ENCODE results near the gene RLN2. TPM values are rescaled to one million over a fixed set of nuclear protein-coding genes. Genes with fewer than 3 reads are reported as not detected.
"Not testable (repeated sequence)": the region's sequence is repeated elsewhere in the genome, so short reads cannot be mapped to it uniquely, and the experiment has no call there.

Gene RLN2
- polyA plus RNA-seq, 2 donors, result 0.08 to 0.35 TPM

- Histone ChIP-seq H3K9me3 (ENCODE audit: control insufficient read depth in 2 of 2, insufficient read depth in 1 of 2, low read depth in 1 of 2, low read length in 1 of 2) (no peaks in the 10 kb centered on the region), H3K36me3 (ENCODE audit: control insufficient read depth in 2 of 2, insufficient read depth in 2 of 2, low read length in 1 of 2) (no peaks in the 10 kb centered on the region), H3K27ac (ENCODE audit: low read depth in 2 of 2, low read length in 1 of 2) (no peak overlapping the region), H3K4me3 (ENCODE audit: low read depth in 1 of 2, low read length in 2 of 2) (no peak overlapping the region), H3K27me3 (ENCODE audit: control insufficient read depth in 1 of 2, insufficient read depth in 2 of 2, low read length in 2 of 2) (no peaks in the 10 kb centered on the region), H3K4me1 (ENCODE audit: control insufficient read depth in 2 of 2, insufficient read depth in 2 of 2, low read length in 1 of 2) (no peaks in the 10 kb centered on the region)
- WGBS, 2 donors, result 28 to 35% methylated on average over 1 of the region's 1 CpG
These were observed 16.5 kb upstream of the RLN2 start for GRCh38 chr9:5321058-5321457.

- not testable (repeated sequence) for H3K27ac ChIP-seq (ENCODE audit: low read depth in 2 of 2, low read length in 1 of 2); H3K36me3 ChIP-seq (ENCODE audit: control insufficient read depth in 2 of 2, insufficient read depth in 2 of 2, low read length in 1 of 2); H3K4me1 ChIP-seq (ENCODE audit: control insufficient read depth in 2 of 2, insufficient read depth in 2 of 2, low read length in 1 of 2); H3K27me3 ChIP-seq (ENCODE audit: control insufficient read depth in 1 of 2, insufficient read depth in 2 of 2, low read length in 2 of 2); H3K4me3 ChIP-seq (ENCODE audit: low read depth in 1 of 2, low read length in 2 of 2); H3K9me3 ChIP-seq (ENCODE audit: control insufficient read depth in 2 of 2, insufficient read depth in 1 of 2, low read depth in 1 of 2, low read length in 1 of 2)
- 96 to 100% methylated on average over 1 of the region's 1 CpG for WGBS, 2 donors
These were observed 11.9 kb upstream of the RLN2 start for GRCh38 chr9:5316406-5316805.

GRCh38 chr9:5315187-5315923 lies 10.8 kb upstream of the RLN2 start:
- Histone ChIP-seq H3K9me3 (ENCODE audit: control insufficient read depth in 2 of 2, insufficient read depth in 1 of 2, low read depth in 1 of 2, low read length in 1 of 2) (peaks cover 0 to 6% of the 10 kb centered on the region in 2 donors), H3K4me1 (ENCODE audit: control insufficient read depth in 2 of 2, insufficient read depth in 2 of 2, low read length in 1 of 2) (no peaks in the 10 kb centered on the region), H3K27ac (ENCODE audit: low read depth in 2 of 2, low read length in 1 of 2) (no peak overlapping the region), H3K36me3 (ENCODE audit: control insufficient read depth in 2 of 2, insufficient read depth in 2 of 2, low read length in 1 of 2) (no peaks in the 10 kb centered on the region), H3K27me3 (ENCODE audit: control insufficient read depth in 1 of 2, insufficient read depth in 2 of 2, low read length in 2 of 2) (no peaks in the 10 kb centered on the region), H3K4me3 (ENCODE audit: low read depth in 1 of 2, low read length in 2 of 2) (no peak overlapping the region)
- 67 to 68% methylated on average over 4 of the region's 4 CpGs for WGBS, 2 donors

- no peaks in the 10 kb centered on the region for H3K4me1 ChIP-seq (ENCODE audit: control insufficient read depth in 2 of 2, insufficient read depth in 2 of 2, low read length in 1 of 2)
- H3K36me3 ChIP-seq (ENCODE audit: control insufficient read depth in 2 of 2, insufficient read depth in 2 of 2, low read length in 1 of 2), result no peaks in the 10 kb centered on the region
- no peak overlapping the region for H3K27ac ChIP-seq (ENCODE audit: low read depth in 2 of 2, low read length in 1 of 2)
- peaks cover 0 to 6% of the 10 kb centered on the region in 2 donors for H3K9me3 ChIP-seq (ENCODE audit: control insufficient read depth in 2 of 2, insufficient read depth in 1 of 2, low read depth in 1 of 2, low read length in 1 of 2)
- H3K4me3 ChIP-seq (ENCODE audit: low read depth in 1 of 2, low read length in 2 of 2), result no peak overlapping the region
- no peaks in the 10 kb centered on the region for H3K27me3 ChIP-seq (ENCODE audit: control insufficient read depth in 1 of 2, insufficient read depth in 2 of 2, low read length in 2 of 2)
These were observed 6.3 kb upstream of the RLN2 start for GRCh38 chr9:5310851-5311250.

- no peaks in the 10 kb centered on the region for H3K36me3 ChIP-seq (ENCODE audit: control insufficient read depth in 2 of 2, insufficient read depth in 2 of 2, low read length in 1 of 2)
- WGBS, 2 donors, result 79 to 89% methylated on average over 2 of the region's 2 CpGs
- no peak overlapping the region for H3K4me3 ChIP-seq (ENCODE audit: low read depth in 1 of 2, low read length in 2 of 2)
- no peaks in the 10 kb centered on the region for H3K4me1 ChIP-seq (ENCODE audit: control insufficient read depth in 2 of 2, insufficient read depth in 2 of 2, low read length in 1 of 2)
- H3K27me3 ChIP-seq (ENCODE audit: control insufficient read depth in 1 of 2, insufficient read depth in 2 of 2, low read length in 2 of 2), result no peaks in the 10 kb centered on the region
- no peak overlapping the region for H3K27ac ChIP-seq (ENCODE audit: low read depth in 2 of 2, low read length in 1 of 2)
- H3K9me3 ChIP-seq (ENCODE audit: control insufficient read depth in 2 of 2, insufficient read depth in 1 of 2, low read depth in 1 of 2, low read length in 1 of 2), result no peaks in the 10 kb centered on the region
These were observed 1.2 kb upstream of the RLN2 start for GRCh38 chr9:5305741-5306140.

- Histone ChIP-seq H3K36me3 (ENCODE audit: control insufficient read depth in 2 of 2, insufficient read depth in 2 of 2, low read length in 1 of 2) (no peaks in the 10 kb centered on the region), H3K27ac (ENCODE audit: low read depth in 2 of 2, low read length in 1 of 2) (no peak overlapping the region), H3K9me3 (ENCODE audit: control insufficient read depth in 2 of 2, insufficient read depth in 1 of 2, low read depth in 1 of 2, low read length in 1 of 2) (no peaks in the 10 kb centered on the region), H3K4me1 (ENCODE audit: control insufficient read depth in 2 of 2, insufficient read depth in 2 of 2, low read length in 1 of 2) (no peaks in the 10 kb centered on the region), H3K27me3 (ENCODE audit: control insufficient read depth in 1 of 2, insufficient read depth in 2 of 2, low read length in 2 of 2) (no peaks in the 10 kb centered on the region), H3K4me3 (ENCODE audit: low read depth in 1 of 2, low read length in 2 of 2) (no peak overlapping the region)
- 64 to 69% methylated on average over 4 of the region's 4 CpGs for WGBS, 2 donors
These were observed 3.0 kb downstream of the RLN2 start for GRCh38 chr9:5301544-5301943.

- no peaks in the 10 kb centered on the region for H3K27me3 ChIP-seq (ENCODE audit: control insufficient read depth in 1 of 2, insufficient read depth in 2 of 2, low read length in 2 of 2)
- 84 to 93% methylated on average over 1 of the region's 1 CpG for WGBS, 2 donors
- H3K4me3 ChIP-seq (ENCODE audit: low read depth in 1 of 2, low read length in 2 of 2), result no peak overlapping the region
- peaks cover 0 to 2% of the 10 kb centered on the region in 2 donors for H3K9me3 ChIP-seq (ENCODE audit: control insufficient read depth in 2 of 2, insufficient read depth in 1 of 2, low read depth in 1 of 2, low read length in 1 of 2)
- no peak overlapping the region for H3K27ac ChIP-seq (ENCODE audit: low read depth in 2 of 2, low read length in 1 of 2)
- H3K36me3 ChIP-seq (ENCODE audit: control insufficient read depth in 2 of 2, insufficient read depth in 2 of 2, low read length in 1 of 2), result no peaks in the 10 kb centered on the region
- H3K4me1 ChIP-seq (ENCODE audit: control insufficient read depth in 2 of 2, insufficient read depth in 2 of 2, low read length in 1 of 2), result no peaks in the 10 kb centered on the region
These were observed 12.4 kb downstream of the RLN2 start for GRCh38 chr9:5292141-5292540.

- H3K27me3 ChIP-seq (ENCODE audit: control insufficient read depth in 1 of 2, insufficient read depth in 2 of 2, low read length in 2 of 2), result no peaks in the 10 kb centered on the region
- H3K9me3 ChIP-seq (ENCODE audit: control insufficient read depth in 2 of 2, insufficient read depth in 1 of 2, low read depth in 1 of 2, low read length in 1 of 2), result peaks cover 0 to 5% of the 10 kb centered on the region in 2 donors
- H3K27ac ChIP-seq (ENCODE audit: low read depth in 2 of 2, low read length in 1 of 2), result no peak overlapping the region
- H3K4me1 ChIP-seq (ENCODE audit: control insufficient read depth in 2 of 2, insufficient read depth in 2 of 2, low read length in 1 of 2), result no peaks in the 10 kb centered on the region
- 43 to 53% methylated on average over 1 of the region's 1 CpG for WGBS, 2 donors
- no peak overlapping the region for H3K4me3 ChIP-seq (ENCODE audit: low read depth in 1 of 2, low read length in 2 of 2)
- H3K36me3 ChIP-seq (ENCODE audit: control insufficient read depth in 2 of 2, insufficient read depth in 2 of 2, low read length in 1 of 2), result no peaks in the 10 kb centered on the region
These were observed 15.9 kb downstream of the RLN2 start for GRCh38 chr9:5288591-5288990.

GRCh38 chr9:5286262-5286661 lies 18.3 kb downstream of the RLN2 start:
- Histone ChIP-seq H3K27ac (ENCODE audit: low read depth in 2 of 2, low read length in 1 of 2) (no peak overlapping the region), H3K36me3 (ENCODE audit: control insufficient read depth in 2 of 2, insufficient read depth in 2 of 2, low read length in 1 of 2) (no peaks in the 10 kb centered on the region), H3K27me3 (ENCODE audit: control insufficient read depth in 1 of 2, insufficient read depth in 2 of 2, low read length in 2 of 2) (no peaks in the 10 kb centered on the region), H3K4me1 (ENCODE audit: control insufficient read depth in 2 of 2, insufficient read depth in 2 of 2, low read length in 1 of 2) (no peaks in the 10 kb centered on the region), H3K9me3 (ENCODE audit: control insufficient read depth in 2 of 2, insufficient read depth in 1 of 2, low read depth in 1 of 2, low read length in 1 of 2) (peaks cover 0 to 2% of the 10 kb centered on the region in 2 donors), H3K4me3 (ENCODE audit: low read depth in 1 of 2, low read length in 2 of 2) (no peak overlapping the region)

GRCh38 chr9:5278486-5278885 lies 26.0 kb downstream of the RLN2 start:
- WGBS, 2 donors, result 58 to 65% methylated on average over 2 of the region's 2 CpGs
- H3K27me3 ChIP-seq (ENCODE audit: control insufficient read depth in 1 of 2, insufficient read depth in 2 of 2, low read length in 2 of 2), result no peaks in the 10 kb centered on the region
- no peaks in the 10 kb centered on the region for H3K36me3 ChIP-seq (ENCODE audit: control insufficient read depth in 2 of 2, insufficient read depth in 2 of 2, low read length in 1 of 2)
- no peaks in the 10 kb centered on the region for H3K9me3 ChIP-seq (ENCODE audit: control insufficient read depth in 2 of 2, insufficient read depth in 1 of 2, low read depth in 1 of 2, low read length in 1 of 2)
- no peak overlapping the region for H3K4me3 ChIP-seq (ENCODE audit: low read depth in 1 of 2, low read length in 2 of 2)
- no peak overlapping the region for H3K27ac ChIP-seq (ENCODE audit: low read depth in 2 of 2, low read length in 1 of 2)
- H3K4me1 ChIP-seq (ENCODE audit: control insufficient read depth in 2 of 2, insufficient read depth in 2 of 2, low read length in 1 of 2), result no peaks in the 10 kb centered on the region

Measured in esophagus (tissue), 2 donors.